Panc1 (cell line): ENCODE results near the gene RARB. TPM values are rescaled to one million over a fixed set of nuclear protein-coding genes. Genes with fewer than 3 reads are reported as not detected.

Experiments used
- ATAC-seq: fragments of 200-7000 bp; cut with Tn5 transposase; 2 replicates; pipeline ENCODE4 v1.9.1; 2020; ENCODE audit warnings: mild to moderate bottlenecking, moderate library complexity
- BruUV-seq: library from RNA; stranded (reverse); fragments of 400-500 nt; replicated peaks from 2 replicates; lab custom pipeline; 2021; lab: Mats Ljungman, UMichigan
- CTCF ChIA-PET: fragments of 300-600 bp; sonication (Branson Sonifier 250); formaldehyde crosslinking; loops from one replicate; lab custom pipeline; 2022; ENCODE audit warnings: antibody characterized with exemption; lab: Charles Lee
- POLR2A ChIA-PET: fragments of 300-600 bp; sonication (Branson Sonifier 250); formaldehyde crosslinking; loops from one replicate; lab custom pipeline; 2022; ENCODE audit warnings: antibody characterized with exemption; lab: Charles Lee
- DNase-seq: peaks from one replicate; pipeline ENCODE4 v3.0.0-alpha.2; 2010; ENCODE audit warnings: low read depth, low spot score
- H3K27ac ChIP-seq: 2 replicates; pipeline ENCODE4 v1.5.1; 2011; ENCODE audit warnings: mild to moderate bottlenecking, low read length, inconsistent platforms
- H3K27me3 ChIP-seq: fragments of 200-500 bp; sonication (Bioruptor generic); 2 replicates; pipeline ENCODE4 v1.6.0; 2014; ENCODE audit warnings: low read length, inconsistent platforms; ENCODE audit not compliant: control insufficient read depth, insufficient read depth
- H3K36me3 ChIP-seq: fragments of 200-500 bp; sonication (Bioruptor generic); 2 replicates; pipeline ENCODE4 v1.5.1; 2014; ENCODE audit warnings: inconsistent platforms, mild to moderate bottlenecking, low read length, moderate library complexity; ENCODE audit not compliant: control insufficient read depth, insufficient read depth
- H3K4me1 ChIP-seq: 2 replicates; pipeline ENCODE4 v1.5.1; 2011; ENCODE audit warnings: inconsistent platforms, mild to moderate bottlenecking, low read length, moderate library complexity; ENCODE audit not compliant: control insufficient read depth, insufficient read depth
- H3K4me3 ChIP-seq, 2 experiments: 2 replicates each; pipeline ENCODE4 v1.5.1; 2011 to 2012; ENCODE audit warnings: low read depth in 2 of 2, low read length in 2 of 2, mild to moderate bottlenecking in 2 of 2, inconsistent platforms in 1 of 2, moderate library complexity in 1 of 2
- H3K9me3 ChIP-seq: fragments of 200-500 bp; sonication (Bioruptor generic); 2 replicates; pipeline ENCODE4 v1.5.1; 2014; ENCODE audit warnings: low read depth, mild to moderate bottlenecking, inconsistent platforms, low read length, moderate library complexity; ENCODE audit not compliant: control insufficient read depth, insufficient read depth
- POLR2AphosphoS5 ChIP-seq: IDR thresholded peaks from 2 replicates; pipeline ENCODE4 v1.6.1; 2012; ENCODE audit warnings: mild to moderate bottlenecking, low read depth, low read length, moderate library complexity
- SIN3A ChIP-seq: IDR thresholded peaks from 2 replicates; pipeline ENCODE4 v1.6.1; 2012; ENCODE audit warnings: low read depth, mild to moderate bottlenecking, low read length, moderate library complexity, borderline replicate concordance; ENCODE audit not compliant: insufficient read depth
- TCF7L2 ChIP-seq: IDR thresholded peaks from 2 replicates; pipeline ENCODE4 v1.6.1; 2011; ENCODE audit warnings: mild to moderate bottlenecking, low read depth, low read length, inconsistent platforms
- in situ Hi-C: cut with HindIII; loops from 2 replicates; pipeline ENCODE4 v1.10.0; 2016; ENCODE audit warnings: low sequenced_read_pairs, low pct_unique_long_range_greater_than_20kb
- intact Hi-C: fragments of 100-400 bp; cut with micrococcal nuclease; formaldehyde crosslinking; loops from one replicate; pipeline ENCODE4 v1.10.0; 2022; ENCODE audit not compliant: unreplicated experiment
- total RNA-seq: library from RNA; stranded (reverse); gene quantifications from one replicate; pipeline ENCODE4 v1.2.1, GENCODE V29; 2021; ENCODE audit not compliant: unreplicated experiment
- TF ChIP-seq, protein P1 (sequence below), 2 experiments: IDR thresholded peaks; 2 replicates each; pipeline ENCODE4 v1.6.1; 2011 to 2012; ENCODE audit warnings: low read depth in 2 of 2, control low read depth in 1 of 2, low read length in 1 of 2, mild to moderate bottlenecking in 1 of 2, moderate library complexity in 1 of 2; ENCODE audit not compliant: insufficient read depth in 1 of 2
- TF ChIP-seq, protein P2 (sequence below): fragments of 450-650 bp; IDR thresholded peaks from 2 replicates; pipeline ENCODE4 v1.5.1; 2017; ENCODE audit warnings: mild to moderate bottlenecking

Gene RARB
- total RNA-seq, 1 experiment from 2014 or later: not detected

GRCh38 chr3:25540273-25540672, 112.2 kb downstream of the RARB start:
- ATAC-seq: no peak
- H3K36me3 ChIP-seq: no peaks in the 10 kb centered on the region
- H3K4me3 ChIP-seq: no peak overlapping the region
- BruUV-seq: no TSS peak
- DNase-seq: no peak
- H3K9me3 ChIP-seq: no peaks in the 10 kb centered on the region
- no peaks in the 10 kb centered on the region for H3K27me3 ChIP-seq
- TF ChIP-seq SIN3A: no peak
- TF ChIP-seq, protein P1, sequence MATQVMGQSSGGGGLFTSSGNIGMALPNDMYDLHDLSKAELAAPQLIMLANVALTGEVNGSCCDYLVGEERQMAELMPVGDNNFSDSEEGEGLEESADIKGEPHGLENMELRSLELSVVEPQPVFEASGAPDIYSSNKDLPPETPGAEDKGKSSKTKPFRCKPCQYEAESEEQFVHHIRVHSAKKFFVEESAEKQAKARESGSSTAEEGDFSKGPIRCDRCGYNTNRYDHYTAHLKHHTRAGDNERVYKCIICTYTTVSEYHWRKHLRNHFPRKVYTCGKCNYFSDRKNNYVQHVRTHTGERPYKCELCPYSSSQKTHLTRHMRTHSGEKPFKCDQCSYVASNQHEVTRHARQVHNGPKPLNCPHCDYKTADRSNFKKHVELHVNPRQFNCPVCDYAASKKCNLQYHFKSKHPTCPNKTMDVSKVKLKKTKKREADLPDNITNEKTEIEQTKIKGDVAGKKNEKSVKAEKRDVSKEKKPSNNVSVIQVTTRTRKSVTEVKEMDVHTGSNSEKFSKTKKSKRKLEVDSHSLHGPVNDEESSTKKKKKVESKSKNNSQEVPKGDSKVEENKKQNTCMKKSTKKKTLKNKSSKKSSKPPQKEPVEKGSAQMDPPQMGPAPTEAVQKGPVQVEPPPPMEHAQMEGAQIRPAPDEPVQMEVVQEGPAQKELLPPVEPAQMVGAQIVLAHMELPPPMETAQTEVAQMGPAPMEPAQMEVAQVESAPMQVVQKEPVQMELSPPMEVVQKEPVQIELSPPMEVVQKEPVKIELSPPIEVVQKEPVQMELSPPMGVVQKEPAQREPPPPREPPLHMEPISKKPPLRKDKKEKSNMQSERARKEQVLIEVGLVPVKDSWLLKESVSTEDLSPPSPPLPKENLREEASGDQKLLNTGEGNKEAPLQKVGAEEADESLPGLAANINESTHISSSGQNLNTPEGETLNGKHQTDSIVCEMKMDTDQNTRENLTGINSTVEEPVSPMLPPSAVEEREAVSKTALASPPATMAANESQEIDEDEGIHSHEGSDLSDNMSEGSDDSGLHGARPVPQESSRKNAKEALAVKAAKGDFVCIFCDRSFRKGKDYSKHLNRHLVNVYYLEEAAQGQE (IDR thresholded peaks at IDR 0.05; ENCODE audit: insufficient read depth in 1 of 2, low read depth in 2 of 2, low read length in 1 of 2): no peak
- TF ChIP-seq, protein P2, sequence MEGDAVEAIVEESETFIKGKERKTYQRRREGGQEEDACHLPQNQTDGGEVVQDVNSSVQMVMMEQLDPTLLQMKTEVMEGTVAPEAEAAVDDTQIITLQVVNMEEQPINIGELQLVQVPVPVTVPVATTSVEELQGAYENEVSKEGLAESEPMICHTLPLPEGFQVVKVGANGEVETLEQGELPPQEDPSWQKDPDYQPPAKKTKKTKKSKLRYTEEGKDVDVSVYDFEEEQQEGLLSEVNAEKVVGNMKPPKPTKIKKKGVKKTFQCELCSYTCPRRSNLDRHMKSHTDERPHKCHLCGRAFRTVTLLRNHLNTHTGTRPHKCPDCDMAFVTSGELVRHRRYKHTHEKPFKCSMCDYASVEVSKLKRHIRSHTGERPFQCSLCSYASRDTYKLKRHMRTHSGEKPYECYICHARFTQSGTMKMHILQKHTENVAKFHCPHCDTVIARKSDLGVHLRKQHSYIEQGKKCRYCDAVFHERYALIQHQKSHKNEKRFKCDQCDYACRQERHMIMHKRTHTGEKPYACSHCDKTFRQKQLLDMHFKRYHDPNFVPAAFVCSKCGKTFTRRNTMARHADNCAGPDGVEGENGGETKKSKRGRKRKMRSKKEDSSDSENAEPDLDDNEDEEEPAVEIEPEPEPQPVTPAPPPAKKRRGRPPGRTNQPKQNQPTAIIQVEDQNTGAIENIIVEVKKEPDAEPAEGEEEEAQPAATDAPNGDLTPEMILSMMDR: no peak
- TF ChIP-seq TCF7L2: no peak
- TF ChIP-seq POLR2AphosphoS5: no peak
- ChIA-PET POLR2A (no interaction called here), CTCF (no interaction called here)
- in situ Hi-C loops: no loop called here
- no peaks in the 10 kb centered on the region for H3K4me1 ChIP-seq
- no peak overlapping the region for H3K27ac ChIP-seq
- intact Hi-C loops: no loop called here

DNA sequence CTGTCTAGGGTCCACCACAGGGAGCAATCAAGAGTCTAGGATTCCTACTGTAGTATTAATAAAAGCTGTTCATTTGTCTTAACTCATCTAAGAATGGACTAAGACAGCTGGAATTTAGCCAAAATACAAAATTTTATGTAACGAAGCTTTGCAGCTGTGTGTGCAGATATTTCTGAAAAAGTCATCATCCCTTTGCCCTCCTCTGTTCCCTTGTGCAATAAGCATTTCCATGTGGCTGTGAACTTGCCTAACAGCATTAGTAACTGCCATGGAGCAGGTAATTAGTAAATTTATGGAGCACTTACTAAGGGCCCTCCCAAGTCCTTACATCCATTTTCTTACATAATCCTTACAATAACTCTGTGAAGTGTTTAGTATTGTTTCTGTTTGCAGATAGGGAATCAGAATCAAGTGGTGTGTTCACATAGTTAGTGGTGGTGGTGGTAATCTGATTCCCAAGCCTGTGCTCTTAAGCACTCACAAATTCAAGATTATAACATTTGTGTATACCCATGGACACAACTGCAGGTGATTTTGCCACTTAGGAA, 114.5 kb downstream of the RARB start:
- intact Hi-C loops: no loop called here
- in situ Hi-C loops: no loop called here
- no TSS peak for BruUV-seq

More for the DNA sequence above, 114.5 kb downstream of the RARB start:
- CTCF ChIA-PET: no interaction called here
- POLR2A ChIA-PET: no interaction called here
- no peak overlapping the region for H3K4me3 ChIP-seq
- H3K27ac ChIP-seq: no peak overlapping the region
- no peaks in the 10 kb centered on the region for H3K9me3 ChIP-seq
- ATAC-seq (no peak), DNase-seq (no peak)
- no peaks in the 10 kb centered on the region for H3K27me3 ChIP-seq
- TF ChIP-seq, protein P1 (IDR thresholded peaks at IDR 0.05; ENCODE audit: insufficient read depth in 1 of 2, low read depth in 2 of 2, low read length in 1 of 2): no peak
- TF ChIP-seq TCF7L2: no peak
- TF ChIP-seq, protein P2: no peak
- TF ChIP-seq POLR2AphosphoS5: no peak
- TF ChIP-seq SIN3A: no peak
- H3K36me3 ChIP-seq: no peaks in the 10 kb centered on the region
- H3K4me1 ChIP-seq: no peaks in the 10 kb centered on the region
